Fibroblast of lung (primary cell): ENCODE results near the gene PADI2.

Experiments used
- CTCF ChIP-seq, 2 donors: IDR thresholded peaks in 1 of 2; conservative IDR thresholded peaks in 1 of 2; 1 replicate in 1 of 2; 2 replicates in 1 of 2; pipeline ENCODE4 v1.5.1; 2011 to 2012; ENCODE audit warnings: low read length in 2 of 2, control low read depth in 1 of 2, inconsistent platforms in 1 of 2, low read depth in 1 of 2, mild to moderate bottlenecking in 1 of 2
- EZH2 ChIP-seq: IDR thresholded peaks from 2 replicates; pipeline ENCODE4 v1.5.1; 2012; ENCODE audit warnings: low read length, control low read depth, mild to moderate bottlenecking; ENCODE audit errors: missing control alignments

GRCh38 chr1:17140279-17140678 lies 21.0 kb upstream of the PADI2 start:
- TF ChIP-seq CTCF (conservative IDR thresholded peaks at IDR 0.05 in 1 of 2, IDR thresholded peaks at IDR 0.05 in 1 of 2; ENCODE audit: low read depth in 1 of 2, low read length in 2 of 2) (no peak), EZH2 (no peak)
